Thyroid gland (tissue), 4 donors: Measurements from ENCODE around the gene ABTB2.

ENCODE experiments used
- POLR2A ChIP-seq, 2 donors: fragments of 450-650 bp; IDR thresholded peaks; one replicate each; pipeline ENCODE4 v1.6.1; 2017; ENCODE audit warnings: antibody characterized with exemption in 2 of 2, mild to moderate bottlenecking in 2 of 2, moderate library complexity in 1 of 2
- TF ChIP-seq, protein P1 (sequence below), 6 experiments: fragments of 200-600 bp in 3 of 6; fragments of 450-650 bp in 3 of 6; sonication (generic) in 3 of 6; IDR thresholded peaks; one replicate each; pipeline ENCODE4 v1.5.1; 2016 to 2019; ENCODE audit warnings: antibody characterized with exemption in 6 of 6, mild to moderate bottlenecking in 2 of 6, inconsistent platforms in 1 of 6, moderate library complexity in 1 of 6

DNA sequence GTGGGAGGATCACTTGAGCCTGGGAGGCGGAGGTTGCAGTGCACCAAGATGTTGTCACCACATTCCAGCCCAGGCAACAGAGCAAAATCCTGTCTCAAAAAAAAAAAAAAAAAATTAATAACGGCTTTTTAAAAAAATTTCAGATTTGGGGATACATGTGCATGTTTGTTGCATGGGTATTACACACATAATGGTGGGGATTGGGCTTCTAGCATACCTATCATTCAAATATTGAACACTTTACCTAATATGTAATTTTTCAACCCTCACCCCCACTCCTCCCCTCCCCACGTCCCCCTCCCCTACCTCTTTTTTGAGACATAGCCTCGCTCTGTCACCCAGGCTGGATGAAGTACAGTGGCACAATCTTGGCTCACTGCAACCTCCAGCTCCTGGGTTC lies 40.1 kb downstream of the ABTB2 start:
- TF ChIP-seq, protein P1, sequence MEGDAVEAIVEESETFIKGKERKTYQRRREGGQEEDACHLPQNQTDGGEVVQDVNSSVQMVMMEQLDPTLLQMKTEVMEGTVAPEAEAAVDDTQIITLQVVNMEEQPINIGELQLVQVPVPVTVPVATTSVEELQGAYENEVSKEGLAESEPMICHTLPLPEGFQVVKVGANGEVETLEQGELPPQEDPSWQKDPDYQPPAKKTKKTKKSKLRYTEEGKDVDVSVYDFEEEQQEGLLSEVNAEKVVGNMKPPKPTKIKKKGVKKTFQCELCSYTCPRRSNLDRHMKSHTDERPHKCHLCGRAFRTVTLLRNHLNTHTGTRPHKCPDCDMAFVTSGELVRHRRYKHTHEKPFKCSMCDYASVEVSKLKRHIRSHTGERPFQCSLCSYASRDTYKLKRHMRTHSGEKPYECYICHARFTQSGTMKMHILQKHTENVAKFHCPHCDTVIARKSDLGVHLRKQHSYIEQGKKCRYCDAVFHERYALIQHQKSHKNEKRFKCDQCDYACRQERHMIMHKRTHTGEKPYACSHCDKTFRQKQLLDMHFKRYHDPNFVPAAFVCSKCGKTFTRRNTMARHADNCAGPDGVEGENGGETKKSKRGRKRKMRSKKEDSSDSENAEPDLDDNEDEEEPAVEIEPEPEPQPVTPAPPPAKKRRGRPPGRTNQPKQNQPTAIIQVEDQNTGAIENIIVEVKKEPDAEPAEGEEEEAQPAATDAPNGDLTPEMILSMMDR (IDR thresholded peaks at IDR 0.05) = no peak
- TF ChIP-seq POLR2A (IDR thresholded peaks at IDR 0.05) = no peak
